GM12801 (cell line): Measurements from ENCODE around the gene SEC24B.

Source experiments
- CTCF ChIP-seq: IDR thresholded peaks from one replicate; pipeline ENCODE4 v1.5.1; 2011; ENCODE audit warnings: control low read depth; ENCODE audit not compliant: insufficient read length; ENCODE audit errors: extremely low read depth

The SEC24B gene

DNA sequence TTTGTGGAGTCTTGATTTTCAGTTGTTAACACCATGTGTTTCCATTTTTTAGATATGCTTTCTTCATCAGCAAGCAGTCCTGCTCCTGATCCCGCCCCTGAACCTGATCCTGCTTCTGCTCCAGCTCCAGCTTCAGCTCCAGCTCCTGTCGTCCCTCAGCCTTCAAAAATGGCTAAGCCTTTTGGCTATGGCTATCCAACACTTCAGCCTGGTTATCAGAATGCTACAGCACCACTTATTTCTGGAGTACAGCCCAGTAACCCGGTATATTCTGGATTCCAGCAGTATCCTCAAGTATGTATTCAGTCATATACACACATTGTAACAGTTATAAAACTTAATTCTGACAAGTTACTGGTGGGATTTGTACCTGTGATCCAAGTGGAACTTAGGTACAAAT lies 60.9 kb downstream of the SEC24B start:
- no peak for TF ChIP-seq CTCF

- TF ChIP-seq CTCF, result no peak
Measured at GRCh38 chr4:109495514-109495913, 61.9 kb downstream of the SEC24B start.

GRCh38 chr4:109496875-109497274 lies 63.3 kb downstream of the SEC24B start:
- TF ChIP-seq CTCF, result no peak

DNA sequence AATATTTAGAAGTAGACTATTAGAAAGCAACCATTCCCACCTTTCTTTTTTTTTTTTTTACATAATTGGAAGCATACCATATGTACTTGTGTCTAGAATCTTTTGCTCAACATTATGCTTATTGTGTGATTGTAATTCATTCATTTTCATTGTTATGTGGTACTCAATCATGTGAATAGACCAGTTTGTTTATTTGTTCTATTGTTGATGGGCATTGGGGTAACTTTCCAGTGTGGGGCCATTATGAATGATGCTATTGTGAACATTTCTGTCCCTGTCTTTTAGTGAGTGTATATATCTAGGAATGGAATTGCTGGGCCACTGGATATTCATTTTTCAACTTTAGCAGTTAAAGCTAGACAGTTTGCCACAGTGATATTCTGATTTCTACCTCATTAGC lies 63.9 kb downstream of the SEC24B start:
- no peak for TF ChIP-seq CTCF

GRCh38 chr4:109499513-109499912 lies 65.9 kb downstream of the SEC24B start:
- TF ChIP-seq CTCF, result no peak

DNA sequence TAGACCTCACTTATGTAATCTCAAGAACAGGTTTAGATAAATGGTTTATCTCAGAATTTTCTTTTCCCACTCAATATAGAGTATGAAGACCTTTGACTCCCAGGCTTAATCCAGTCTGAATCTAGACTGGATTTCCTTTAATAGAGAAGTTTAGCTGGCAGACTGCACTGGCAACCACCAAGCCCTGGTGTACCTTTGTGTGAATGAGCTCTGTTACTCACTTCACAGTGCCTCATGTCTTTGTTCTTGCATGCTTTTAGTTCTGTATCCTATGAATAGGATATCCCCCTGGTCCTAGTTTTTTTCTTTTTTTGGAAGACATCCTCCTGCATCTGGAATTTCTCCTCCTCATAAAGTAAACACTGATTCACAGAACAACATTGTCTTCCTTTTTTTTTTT lies 73.3 kb downstream of the SEC24B start:
- TF ChIP-seq CTCF, result no peak

DNA sequence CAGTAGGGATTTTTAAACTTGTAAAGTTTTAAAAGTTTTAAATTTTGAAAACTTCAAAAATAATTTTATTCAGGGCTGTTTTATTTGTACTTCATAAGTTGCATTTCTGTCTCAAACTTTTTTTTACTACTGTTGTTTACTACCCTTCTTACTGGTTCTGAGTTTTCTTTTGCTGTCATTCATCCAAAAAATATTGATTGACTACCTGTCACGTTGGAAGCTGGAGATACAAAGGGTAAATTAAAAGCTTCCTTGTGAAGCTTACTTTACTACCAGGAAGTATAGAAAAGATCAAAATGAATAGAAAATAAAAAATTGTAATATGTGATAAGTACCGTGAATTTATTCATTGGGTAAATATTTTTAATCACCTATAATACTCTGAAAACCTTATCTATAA lies 77.1 kb downstream of the SEC24B start:
- TF ChIP-seq CTCF, result no peak

DNA sequence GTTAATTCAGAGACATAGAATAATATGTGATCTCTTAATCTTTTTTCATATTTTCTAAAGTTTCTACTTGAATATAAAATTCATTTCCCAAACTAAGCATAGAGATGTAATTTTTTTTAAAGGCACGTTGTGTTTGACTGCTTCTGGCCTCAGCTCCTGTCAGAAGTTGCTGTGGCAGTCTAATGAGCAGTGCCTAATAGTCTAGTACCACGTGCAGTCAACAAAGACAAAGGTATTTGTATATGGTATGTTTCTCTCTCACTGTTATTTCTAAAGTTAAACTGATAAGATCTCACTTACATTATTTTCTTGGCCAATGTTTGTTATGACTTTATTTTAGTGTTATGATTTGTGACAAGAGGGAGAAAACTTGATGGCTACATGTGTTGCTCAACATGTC lies 77.8 kb downstream of the SEC24B start:
- no peak for TF ChIP-seq CTCF
